ENCODE measurements around the gene S100A2. TPM values are rescaled to one million over a fixed set of nuclear protein-coding genes. Genes with fewer than 3 reads are reported as not detected.

S100A2 gene
- total RNA-seq, 1 donor from 2014 or later, result not detected

Other genes with a start within 250 kb of the S100A2 start
- gene PGLYRP4, start 217.0 kb downstream of the S100A2 start, total RNA-seq, result not detected
- 20.2 TPM for gene S100A9, start 208.0 kb downstream of the S100A2 start, total RNA-seq
- gene S100A12, start 190.2 kb downstream of the S100A2 start, total RNA-seq, result 1.7 TPM
- gene S100A8, start 174.8 kb downstream of the S100A2 start, total RNA-seq, result 7.1 TPM
- not detected for gene S100A7A, start 149.3 kb downstream of the S100A2 start, total RNA-seq
- gene S100A7, start 105.2 kb downstream of the S100A2 start, total RNA-seq, result not detected
- 8.1 TPM for gene S100A6, start 29.9 kb downstream of the S100A2 start, total RNA-seq
- not detected for gene S100A5, start 24.9 kb downstream of the S100A2 start, total RNA-seq
- gene S100A4, start 20.0 kb downstream of the S100A2 start, total RNA-seq, result 0.98 TPM
- not detected for gene S100A3, start 16.6 kb downstream of the S100A2 start, total RNA-seq
- 12.8 TPM for gene S100A16, start 47.3 kb upstream of the S100A2 start, total RNA-seq
- gene S100A14, start 50.5 kb upstream of the S100A2 start, total RNA-seq, result 0.25 TPM
- gene S100A13, start 61.7 kb upstream of the S100A2 start, total RNA-seq, result 14.0 TPM
- 2.2 TPM for gene S100A1, start 62.6 kb upstream of the S100A2 start, total RNA-seq
- gene CHTOP, start 68.2 kb upstream of the S100A2 start, total RNA-seq, result 61.2 TPM
- gene SNAPIN, start 92.9 kb upstream of the S100A2 start, total RNA-seq, result 32.2 TPM
- gene ILF2, start 105.1 kb upstream of the S100A2 start, total RNA-seq, result 133 TPM
- gene NPR1, start 112.8 kb upstream of the S100A2 start, total RNA-seq, result 0.49 TPM
- gene INTS3, start 162.2 kb upstream of the S100A2 start, total RNA-seq, result 32.2 TPM
- 9.3 TPM for gene SLC27A3, start 209.6 kb upstream of the S100A2 start, total RNA-seq